OCI-M2 (cell line): ENCODE results near the gene KIF20B.
"Not testable (repeated sequence)": the region's sequence is repeated elsewhere in the genome, so short reads cannot be mapped to it uniquely, and the experiment has no call there.

Experiments used
- DNase-seq: peaks from one replicate; lab custom pipeline; 2025; ENCODE audit not compliant: unreplicated experiment; lab: John Stamatoyannopoulos, UW

Gene KIF20B

DNA sequence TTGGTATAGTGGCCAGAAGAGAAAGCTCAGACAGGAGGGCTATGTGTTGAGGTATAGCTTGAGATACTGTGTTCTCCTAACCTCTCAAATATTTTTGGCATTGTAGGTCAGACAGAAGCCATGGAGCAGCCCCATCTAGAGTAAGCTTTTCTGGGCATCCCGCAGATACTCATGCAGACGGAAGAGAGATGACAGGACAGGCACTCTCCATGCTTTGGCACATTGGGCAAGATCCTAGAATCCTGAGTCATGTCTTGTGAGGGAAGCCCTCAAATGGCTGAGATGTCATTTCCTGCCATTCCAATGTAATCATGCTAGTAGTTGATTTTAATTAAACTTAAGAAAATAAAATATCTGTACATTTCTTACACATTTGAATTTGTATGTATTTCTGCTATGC, 16.8 kb upstream of the KIF20B start:
- no peak for DNase-seq

DNA sequence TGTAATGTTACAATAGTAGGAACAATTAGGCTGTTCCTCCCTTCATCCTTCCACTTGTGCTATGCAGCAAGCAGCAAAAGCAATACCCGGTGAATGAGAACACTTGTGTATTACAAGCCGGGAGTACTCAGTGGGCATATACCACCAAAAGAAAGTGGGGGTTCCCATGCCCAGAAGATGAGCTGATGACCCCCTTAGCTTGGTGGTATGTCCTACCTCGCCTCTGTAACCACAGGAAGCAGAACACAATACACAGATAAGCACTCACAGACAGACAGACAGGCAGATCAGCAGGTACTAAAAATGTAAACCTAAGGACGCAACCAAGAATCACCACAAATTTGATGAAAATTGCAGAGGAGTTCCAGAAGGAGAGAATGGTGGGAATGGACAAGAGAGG, 15.5 kb upstream of the KIF20B start:
- DNase-seq, result no peak

DNA sequence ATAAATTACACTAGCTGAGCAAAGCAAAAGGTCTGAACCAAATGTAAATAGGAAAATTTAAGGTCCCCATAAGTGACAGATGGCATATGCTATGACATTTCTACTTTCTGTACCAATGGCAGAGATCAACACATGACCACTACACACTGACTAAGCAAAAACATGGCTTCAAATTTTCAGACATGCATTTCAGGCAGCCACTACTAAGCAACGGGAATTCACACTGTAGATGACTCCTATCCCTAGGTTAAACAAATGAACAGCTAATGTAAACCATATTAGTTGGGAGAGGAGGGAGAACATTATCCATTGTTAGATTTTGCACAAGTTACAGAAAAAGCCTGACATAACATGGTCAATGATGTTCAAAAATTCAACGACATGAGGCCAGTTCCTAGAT, 11.4 kb upstream of the KIF20B start:
- DNase-seq, result no peak

DNA sequence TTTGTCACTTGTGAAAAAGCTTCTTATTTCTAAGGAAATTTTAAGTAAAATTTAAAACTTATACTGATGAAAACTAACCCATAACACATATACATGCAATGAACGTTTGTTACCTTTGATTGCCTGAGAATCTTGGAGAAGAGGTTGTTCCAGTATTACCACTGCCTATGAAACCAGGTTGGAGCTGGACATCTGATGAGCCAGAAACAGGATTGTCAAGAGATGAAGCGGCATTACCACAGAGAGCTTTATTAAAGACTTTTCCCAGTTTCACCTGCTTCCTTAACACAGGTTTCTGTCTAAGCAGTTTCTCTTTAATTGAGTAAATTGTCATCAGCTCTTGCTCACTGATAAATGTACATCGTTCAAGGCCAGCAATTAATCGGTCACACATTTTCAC, 9.0 kb upstream of the KIF20B start:
- DNase-seq, result no peak

DNA sequence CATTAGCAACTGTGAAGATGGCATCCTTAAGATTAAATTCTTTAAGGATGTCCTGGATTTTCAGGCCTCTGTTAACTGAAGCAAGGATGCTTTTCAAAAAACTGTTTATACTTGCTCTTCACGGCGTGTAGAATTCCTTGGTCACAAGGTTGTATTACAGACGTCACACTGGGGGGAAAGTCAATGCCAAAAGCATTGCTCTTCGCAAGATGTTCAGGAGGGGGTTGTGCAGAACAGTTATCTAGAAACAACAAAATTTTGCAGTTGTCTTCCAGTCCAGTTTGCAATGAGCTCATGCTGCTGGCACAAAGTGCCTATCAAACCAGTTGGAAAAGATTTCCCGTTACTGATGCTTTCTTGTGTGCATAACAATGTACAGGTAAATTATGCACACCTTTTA, 8.2 kb upstream of the KIF20B start:
- DNase-seq, result no peak

DNA sequence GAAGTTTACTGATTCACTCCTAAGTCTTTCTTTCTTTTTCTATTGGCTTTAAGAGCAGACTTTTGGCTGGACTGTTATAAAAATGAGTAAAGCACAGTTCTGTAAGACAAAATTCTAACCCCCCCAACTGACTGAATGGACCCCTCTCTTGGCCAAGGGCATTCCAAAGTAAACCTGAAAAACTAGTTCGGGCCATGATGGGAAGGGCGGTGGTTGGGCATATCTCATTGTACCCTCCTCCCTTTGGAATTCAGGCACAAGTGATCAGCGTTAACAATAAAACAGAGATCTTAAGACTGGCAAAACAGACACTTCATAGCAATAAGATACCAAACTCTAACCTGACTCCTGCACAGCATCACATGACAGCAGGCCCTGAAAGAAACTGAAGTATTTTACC, 6.1 kb upstream of the KIF20B start:
- no peak for DNase-seq

DNA sequence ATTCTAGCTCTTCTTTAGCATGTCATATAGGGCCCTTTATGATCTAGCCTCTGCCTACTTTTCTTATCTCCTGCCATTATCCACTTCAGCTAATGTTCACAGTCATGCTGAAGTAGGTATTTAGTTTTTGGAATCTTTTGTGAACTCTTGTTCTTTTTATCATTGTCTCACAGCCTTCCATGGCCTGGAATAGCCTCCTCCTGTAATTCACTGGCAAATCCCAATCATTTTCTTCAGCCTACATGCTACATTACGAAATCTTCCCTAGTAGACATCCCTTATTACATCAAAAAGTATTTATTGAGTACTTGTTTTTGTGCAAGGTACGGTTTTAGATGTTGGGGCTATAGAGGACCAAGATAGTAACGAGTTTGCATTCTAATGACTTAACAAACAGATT, 3.4 kb upstream of the KIF20B start:
- no peak for DNase-seq

DNA sequence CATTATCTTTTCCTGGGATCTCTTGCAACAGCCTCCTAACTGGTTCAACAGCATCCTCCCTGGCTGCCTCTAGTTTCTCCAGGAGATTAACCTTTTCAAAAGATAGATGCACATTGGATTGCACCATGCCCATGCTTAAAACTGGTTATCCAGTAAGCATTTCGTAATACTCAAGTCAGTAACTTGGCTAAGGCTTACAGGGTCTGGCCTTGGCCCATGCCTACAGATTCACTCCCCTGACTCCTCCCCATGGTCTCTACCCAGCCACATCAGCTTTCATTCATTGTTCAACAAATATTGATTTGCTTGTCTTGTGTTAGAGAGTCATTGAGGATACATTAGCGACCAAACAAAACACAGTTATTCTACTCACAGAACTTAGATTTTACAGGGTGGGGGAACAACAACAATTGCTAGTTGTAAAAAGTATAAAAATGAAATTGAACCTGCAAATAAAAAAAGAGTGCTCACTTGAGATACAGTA, 1.8 kb upstream of the KIF20B start:
- no peak for DNase-seq

DNA sequence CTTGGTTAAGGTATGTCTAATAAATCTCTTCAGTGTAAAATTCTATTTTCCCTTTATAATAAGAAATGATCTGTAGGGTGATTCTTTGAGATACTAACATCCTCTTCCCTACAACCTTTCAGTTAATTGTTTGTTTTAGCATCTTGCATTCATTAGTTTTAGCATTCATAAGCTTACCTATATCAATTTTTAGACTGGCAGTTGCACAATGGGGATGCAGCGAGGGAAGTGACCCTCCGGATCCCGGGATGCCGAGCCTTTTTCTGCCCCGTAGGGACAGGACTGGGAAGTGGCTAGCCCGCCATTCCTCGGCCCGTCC, 508 bp upstream of the KIF20B start:
- DNase-seq, result no peak

DNA sequence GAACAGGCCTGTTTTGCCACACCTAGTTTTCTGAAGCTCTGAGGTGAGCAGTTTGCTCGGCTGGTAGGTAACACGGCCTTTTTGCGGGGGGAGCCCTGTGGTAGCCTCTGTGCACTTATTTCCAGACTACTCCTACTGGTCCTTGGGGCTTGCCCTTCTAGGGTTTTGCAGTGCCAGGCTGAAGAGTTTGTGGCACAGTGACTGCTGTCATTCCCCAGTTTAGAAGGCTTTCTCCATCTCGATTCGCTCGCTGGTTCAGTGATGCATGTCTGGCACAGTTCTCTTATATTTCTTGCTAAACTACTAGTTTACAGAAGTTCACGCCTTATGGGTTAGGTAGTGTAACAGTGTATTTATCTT, 711 bp downstream of the KIF20B start:
- DNase-seq, result no peak

DNA sequence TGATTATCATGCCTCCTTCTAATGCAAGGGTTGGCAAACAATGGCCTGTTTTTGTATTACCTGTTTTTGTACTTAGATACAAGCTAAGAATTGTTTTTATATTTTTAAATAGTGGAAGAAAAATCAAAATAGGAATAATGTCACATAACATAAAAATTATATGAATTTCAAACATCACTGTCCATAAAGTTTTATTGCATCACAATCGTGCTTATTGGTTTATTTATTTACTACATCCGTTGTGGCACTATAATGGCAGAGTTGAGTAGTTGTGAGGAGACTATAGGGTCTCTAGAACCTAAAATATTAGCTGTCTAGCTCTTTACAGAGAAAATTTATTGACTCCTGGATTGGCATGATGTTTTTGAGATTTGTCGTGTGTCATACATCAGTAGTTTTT, 4.1 kb downstream of the KIF20B start:
- no peak for DNase-seq

DNA sequence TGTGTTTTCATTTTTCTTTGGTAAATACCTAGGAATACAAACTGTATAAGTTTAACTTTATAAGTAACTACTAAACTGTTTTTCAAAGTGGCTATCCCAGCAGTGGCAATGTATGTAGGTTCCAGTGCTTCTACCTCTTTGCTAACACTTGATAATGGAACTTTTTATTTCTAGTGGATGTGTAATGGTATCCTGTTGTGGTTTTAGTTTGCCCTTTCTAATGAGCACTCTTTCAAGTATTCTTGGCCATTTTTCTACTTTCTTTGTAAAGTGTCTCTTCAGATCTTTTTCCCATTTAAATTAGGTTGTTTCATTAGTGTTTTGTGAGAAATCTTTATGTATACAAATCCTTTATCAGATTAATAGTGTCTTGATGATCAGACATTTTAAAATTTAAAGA, 4.6 kb downstream of the KIF20B start:
- DNase-seq, result no peak

DNA sequence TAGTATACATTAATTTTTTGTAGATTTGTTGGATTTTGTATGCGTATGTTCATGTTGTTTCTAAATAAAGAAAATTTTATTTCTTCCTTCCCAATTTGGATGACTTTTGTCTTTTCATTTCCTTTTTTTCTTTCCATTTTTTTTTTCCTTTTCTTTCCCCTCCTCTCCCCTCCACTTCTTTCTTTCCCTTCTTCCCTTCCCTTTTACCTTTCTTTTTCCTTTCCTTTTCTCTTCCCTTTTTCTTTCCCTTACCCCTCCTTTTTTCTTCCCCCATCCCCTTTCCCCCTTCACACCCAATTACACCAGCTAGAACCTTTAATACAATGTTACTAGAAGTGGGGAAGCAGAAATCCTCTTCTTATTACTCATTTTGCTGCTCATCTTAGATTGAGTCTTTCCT, 6.0 kb downstream of the KIF20B start:
- no peak for DNase-seq

DNA sequence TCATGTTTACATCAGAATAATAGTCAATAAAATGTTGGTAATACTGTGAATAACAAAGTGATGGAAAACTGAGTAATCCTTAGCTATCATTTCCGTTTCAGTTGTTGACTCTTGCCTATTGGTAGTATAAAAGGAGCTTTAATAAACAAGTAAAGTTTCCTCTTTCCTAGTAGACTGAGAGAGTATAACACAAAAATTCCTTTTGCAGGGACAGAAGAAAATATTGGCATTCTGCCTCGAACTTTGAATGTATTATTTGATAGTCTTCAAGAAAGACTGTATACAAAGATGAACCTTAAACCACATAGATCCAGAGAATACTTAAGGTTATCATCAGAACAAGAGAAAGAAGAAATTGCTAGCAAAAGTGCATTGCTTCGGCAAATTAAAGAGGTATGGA, 9.4 kb downstream of the KIF20B start:
- no peak for DNase-seq

DNA sequence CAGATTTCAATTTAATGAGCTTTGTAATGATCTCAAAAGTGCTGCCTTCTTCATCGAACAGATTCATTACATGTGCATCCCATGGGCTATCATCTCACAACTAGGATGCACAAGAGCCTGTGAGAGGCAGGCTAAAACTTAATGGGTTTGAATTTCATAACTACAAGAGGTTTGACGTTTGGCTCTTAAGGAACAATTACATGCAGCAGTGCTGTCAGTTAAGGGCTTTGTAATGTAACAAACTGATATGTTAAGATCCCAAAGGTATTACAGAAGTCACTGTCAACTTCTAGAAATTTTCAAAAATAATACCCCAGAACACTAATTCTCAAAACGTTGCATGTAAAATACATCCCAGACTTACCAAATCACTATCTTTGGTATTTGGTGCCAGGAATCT, 33.2 kb downstream of the KIF20B start:
- no peak for DNase-seq

DNA sequence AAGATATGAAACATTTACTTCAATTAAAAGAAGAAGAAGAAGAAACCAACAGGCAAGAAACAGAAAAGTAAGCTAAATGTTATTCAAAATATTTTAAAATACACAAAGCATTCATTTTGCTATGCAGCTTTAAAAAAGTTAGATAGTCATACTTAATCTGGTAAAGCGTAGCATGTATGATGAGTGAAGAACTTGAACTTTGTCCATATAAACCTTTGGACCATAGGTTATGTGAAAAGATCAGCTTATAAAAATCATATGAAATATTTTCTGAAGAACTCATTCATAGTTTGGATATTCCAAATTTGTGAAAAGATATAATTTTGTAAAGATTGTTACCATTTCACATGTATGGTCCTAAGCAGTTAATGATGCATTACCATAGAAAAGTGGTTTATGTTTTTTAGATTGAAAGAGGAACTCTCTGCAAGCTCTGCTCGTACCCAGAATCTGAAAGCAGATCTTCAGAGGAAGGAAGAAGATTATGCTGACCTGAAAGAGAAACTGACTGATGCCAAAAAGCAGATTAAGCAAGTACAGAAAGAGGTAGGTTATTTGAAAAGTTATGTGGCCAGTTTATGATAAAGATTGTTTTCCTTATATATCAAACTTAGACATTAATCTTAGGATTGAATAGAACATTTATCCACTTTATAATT, 37.3 kb downstream of the KIF20B start:
- no peak for DNase-seq

DNA sequence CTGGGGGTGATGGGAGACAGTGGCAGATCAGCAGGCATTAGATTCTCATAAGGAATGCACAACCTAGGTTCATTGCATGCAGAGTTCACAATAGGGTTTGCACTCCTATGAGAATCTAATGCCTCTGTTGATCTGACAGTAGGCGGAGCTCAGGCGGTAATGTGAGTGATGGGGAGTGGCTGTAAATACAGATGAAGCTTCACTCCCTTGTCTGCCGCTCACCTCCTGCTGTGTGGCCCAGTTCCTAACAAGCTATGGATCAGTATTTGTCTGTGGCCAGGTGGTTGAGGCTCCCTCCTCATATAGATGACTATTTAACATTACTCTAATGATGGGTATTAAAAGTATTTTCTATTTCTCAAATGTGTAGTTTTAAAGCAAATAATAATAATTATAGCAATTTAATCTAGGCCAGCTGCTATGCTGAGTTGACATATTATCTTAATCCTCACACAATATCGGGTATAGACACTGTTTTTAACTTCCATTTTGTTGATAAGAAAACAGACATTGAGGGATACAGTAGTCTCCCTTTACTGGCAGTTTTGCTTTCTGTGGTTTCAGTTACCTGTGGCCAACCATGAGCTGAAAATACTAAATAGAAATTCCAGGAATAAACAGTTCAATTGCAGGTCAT, 39.9 kb downstream of the KIF20B start:
- DNase-seq, result no peak

DNA sequence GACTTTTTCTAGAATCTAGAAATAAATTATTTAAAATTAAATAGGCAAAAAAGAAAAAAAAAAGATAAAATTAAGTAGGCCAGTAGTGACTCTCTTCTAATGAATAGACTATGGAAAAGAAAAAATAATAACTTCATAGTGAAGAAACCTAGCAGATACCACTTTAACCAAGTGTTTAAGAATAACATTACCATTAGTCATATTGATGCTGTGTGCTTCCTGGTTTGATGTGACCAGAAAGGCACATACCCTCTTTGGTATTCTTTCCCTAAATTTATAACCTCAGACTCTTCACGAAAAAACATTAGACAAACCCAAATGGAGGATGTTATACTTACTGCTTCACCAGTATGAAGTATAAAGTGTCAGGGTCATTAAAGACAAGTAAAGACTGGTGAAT, 42.6 kb downstream of the KIF20B start:
- DNase-seq, result no peak

DNA sequence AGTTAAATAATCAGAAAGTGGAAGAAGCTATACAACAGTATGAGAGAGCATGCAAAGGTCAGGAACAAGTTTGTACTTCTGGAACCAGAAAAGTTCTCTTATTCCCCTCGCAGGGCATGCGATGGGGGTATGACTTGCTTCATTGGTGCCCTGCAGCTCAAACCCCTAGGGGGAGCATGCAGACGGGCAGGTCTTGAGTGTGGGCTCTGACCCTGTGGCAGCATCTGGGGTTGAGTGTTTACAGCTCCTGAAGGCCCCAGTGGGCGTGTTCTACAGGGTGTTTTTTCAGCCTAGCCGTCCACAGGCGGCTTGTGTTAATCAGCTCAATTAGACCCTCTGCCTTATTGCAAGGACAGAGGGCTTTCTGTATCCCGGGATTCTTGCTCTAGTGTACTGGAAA, 44.5 kb downstream of the KIF20B start:
- no peak for DNase-seq

DNA sequence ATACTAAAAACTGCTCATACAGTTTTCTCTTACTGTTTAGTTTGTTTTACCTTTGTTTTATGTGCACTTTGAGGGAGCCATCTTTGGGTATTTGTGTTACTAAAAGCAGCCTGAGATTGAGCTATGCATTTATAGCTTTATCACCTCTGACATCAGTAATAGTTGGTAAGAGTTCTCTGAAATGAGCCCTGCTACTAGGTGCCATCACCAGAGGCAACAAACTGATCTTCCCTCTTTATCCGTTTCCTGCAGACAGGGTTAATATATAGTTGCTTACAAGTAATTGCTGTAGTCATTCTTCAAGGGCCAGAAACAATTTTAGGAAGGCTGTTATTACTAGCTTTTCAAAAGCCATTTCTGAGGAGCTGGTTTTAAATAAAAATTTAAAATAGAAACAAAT, 49.1 kb downstream of the KIF20B start:
- DNase-seq, result no peak

DNA sequence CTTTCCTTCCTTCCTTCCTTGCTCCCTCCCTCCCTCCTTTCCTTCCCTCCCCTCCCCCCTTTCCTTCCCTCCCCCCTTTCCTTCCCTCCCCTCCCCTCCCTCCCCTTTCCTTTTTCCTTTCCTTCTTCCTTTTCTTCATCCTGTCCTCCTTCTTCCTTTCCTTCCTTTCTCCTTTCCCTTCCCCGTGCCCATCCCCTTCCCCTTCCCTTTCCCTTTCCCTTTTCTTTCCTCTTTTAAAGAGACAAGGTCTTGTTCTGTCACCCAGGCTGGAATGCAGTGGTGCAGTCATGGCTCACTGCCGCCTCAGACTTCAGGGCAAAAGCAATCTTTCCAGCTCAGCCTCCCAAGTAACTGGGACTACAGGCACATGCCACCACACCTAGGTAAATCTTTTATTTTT, 54.0 kb downstream of the KIF20B start:
- no peak for DNase-seq

DNA sequence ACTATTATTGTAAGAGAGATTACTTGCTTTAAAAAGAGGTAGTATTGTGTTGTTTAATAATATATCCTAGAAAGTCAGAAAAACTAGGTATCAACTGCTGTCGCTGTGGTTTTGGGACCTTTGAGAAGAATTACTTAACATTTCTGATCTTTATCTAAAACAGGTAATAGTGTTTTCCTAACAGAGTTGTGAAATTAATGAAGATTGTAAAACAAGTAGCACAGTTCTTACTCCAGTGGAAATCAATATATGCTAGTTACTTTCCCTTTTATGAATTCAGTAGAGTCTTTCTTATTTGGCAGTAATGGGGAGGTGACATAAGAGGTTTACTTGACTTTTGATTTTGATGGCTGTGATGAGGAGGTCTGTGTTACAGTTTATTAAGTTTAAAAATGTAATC, 58.1 kb downstream of the KIF20B start:
- no peak for DNase-seq

DNA sequence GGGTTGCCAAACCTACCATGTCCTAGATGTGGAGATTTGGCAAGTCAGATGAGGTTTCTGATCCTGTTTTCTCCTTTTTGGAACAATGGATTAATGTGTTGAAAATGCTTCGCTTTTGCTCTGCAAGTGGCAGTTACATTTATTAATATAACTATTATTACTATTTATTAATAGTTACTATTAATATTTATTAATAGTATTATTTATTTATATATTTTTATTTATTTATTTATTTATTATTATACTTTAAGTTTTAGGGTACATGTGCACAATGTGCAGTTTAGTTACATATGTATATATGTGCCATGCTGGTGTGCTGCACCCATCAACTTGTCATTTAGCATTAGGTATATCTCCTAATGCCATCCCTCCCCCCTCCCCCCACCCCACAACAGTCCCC, 62.3 kb downstream of the KIF20B start:
- not testable (repeated sequence) for DNase-seq
